Progenitor cell of endocrine pancreas (in vitro differentiated cells): ENCODE results near the gene DAB1. TPM values are rescaled to one million over a fixed set of nuclear protein-coding genes. Genes with fewer than 3 reads are reported as not detected.

ENCODE experiments used
- DNase-seq: peaks from one replicate; pipeline ENCODE4 v3.0.0; 2021; ENCODE audit warnings: low spot score; ENCODE audit not compliant: unreplicated experiment
- H3K27ac Mint-ChIP-seq: 2 replicates; pipeline ENCODE4 v1.8.0; 2021; ENCODE audit warnings: mild to moderate bottlenecking, moderate library complexity, mixed read lengths
- H3K27me3 Mint-ChIP-seq: 2 replicates; pipeline ENCODE4 v1.8.0; 2021; ENCODE audit warnings: mixed read lengths
- H3K36me3 Mint-ChIP-seq: 2 replicates; pipeline ENCODE4 v1.8.0; 2022; ENCODE audit warnings: mixed read lengths; ENCODE audit not compliant: insufficient read depth
- H3K4me1 Mint-ChIP-seq: 2 replicates; pipeline ENCODE4 v1.8.0; 2021; ENCODE audit warnings: low read depth, mixed read lengths
- H3K4me3 Mint-ChIP-seq: 2 replicates; pipeline ENCODE4 v1.8.0; 2021; ENCODE audit warnings: low read depth, mild to moderate bottlenecking, moderate library complexity, mixed read lengths
- H3K9me3 Mint-ChIP-seq: 2 replicates; pipeline ENCODE4 v1.8.0; 2021; ENCODE audit warnings: low read depth, mixed read lengths
- total RNA-seq: library from RNA; stranded (reverse); gene quantifications from 2 replicates; pipeline ENCODE4 v1.2.1, GENCODE V29; 2021
- TF ChIP-seq, protein P1 (sequence below): fragments of 200-600 bp; sonication (generic); IDR thresholded peaks from one replicate; pipeline ENCODE4 v1.5.0; 2021; ENCODE audit warnings: antibody characterized with exemption, mild to moderate bottlenecking; ENCODE audit not compliant: unreplicated experiment

DAB1 gene
- total RNA-seq, 1 donor from 2014 or later, result 4.8 TPM

DNA sequence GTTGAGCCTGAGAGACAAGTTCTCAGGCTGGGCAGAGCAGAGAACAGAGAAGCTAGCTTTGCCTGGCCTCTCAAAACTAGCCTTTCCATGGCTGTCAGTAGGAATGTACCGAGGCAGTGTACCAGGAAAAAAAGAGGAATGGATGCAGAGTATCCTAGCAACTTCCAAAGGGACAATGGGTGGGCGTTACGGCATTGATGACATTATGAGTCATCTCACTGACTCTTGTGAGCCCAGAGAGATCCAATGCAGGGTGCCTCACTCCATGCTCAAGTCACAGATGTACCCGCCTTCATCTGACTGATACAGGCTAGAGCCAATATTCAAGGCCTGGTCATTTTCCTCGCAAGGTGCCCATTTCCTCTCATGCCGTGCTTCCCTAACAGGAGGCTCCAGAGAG lies 406.7 kb downstream of the DAB1 start:
- TF ChIP-seq, protein P1, sequence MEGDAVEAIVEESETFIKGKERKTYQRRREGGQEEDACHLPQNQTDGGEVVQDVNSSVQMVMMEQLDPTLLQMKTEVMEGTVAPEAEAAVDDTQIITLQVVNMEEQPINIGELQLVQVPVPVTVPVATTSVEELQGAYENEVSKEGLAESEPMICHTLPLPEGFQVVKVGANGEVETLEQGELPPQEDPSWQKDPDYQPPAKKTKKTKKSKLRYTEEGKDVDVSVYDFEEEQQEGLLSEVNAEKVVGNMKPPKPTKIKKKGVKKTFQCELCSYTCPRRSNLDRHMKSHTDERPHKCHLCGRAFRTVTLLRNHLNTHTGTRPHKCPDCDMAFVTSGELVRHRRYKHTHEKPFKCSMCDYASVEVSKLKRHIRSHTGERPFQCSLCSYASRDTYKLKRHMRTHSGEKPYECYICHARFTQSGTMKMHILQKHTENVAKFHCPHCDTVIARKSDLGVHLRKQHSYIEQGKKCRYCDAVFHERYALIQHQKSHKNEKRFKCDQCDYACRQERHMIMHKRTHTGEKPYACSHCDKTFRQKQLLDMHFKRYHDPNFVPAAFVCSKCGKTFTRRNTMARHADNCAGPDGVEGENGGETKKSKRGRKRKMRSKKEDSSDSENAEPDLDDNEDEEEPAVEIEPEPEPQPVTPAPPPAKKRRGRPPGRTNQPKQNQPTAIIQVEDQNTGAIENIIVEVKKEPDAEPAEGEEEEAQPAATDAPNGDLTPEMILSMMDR, result no peak
- Mint-ChIP-seq H3K4me3 (no peak overlapping the region), H3K27me3 (no peaks in the 10 kb centered on the region), H3K9me3 (no peaks in the 10 kb centered on the region), H3K4me1 (no peaks in the 10 kb centered on the region), H3K27ac (no peak overlapping the region), H3K36me3 (no peaks in the 10 kb centered on the region)
- DNase-seq, result no peak

DNA sequence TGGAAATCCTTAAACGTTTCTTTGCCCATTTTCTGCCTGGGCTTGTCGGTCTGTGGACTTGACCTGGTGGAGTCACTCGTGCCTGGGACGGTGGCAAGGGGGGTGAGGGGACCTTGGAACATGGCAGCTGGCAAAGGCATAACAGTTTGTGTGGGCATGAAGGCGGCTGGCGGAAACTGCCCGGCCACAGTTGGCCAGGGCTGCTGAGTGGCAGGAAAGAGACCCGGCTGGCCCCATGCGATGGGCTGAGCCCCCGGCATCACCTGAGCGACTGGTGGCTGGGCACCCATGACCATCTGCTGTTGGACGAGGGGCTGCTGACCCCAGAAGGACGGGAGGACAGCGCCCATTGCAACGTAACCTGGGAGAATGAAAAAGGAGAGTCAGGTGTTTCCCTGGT lies 408.8 kb downstream of the DAB1 start:
- TF ChIP-seq, protein P1, result no peak
- no peaks in the 10 kb centered on the region for H3K4me1 Mint-ChIP-seq
- H3K36me3 Mint-ChIP-seq, result no peaks in the 10 kb centered on the region
- peaks cover 11% of the 10 kb centered on the region for H3K27me3 Mint-ChIP-seq
- H3K9me3 Mint-ChIP-seq, result no peaks in the 10 kb centered on the region
- DNase-seq, result no peak
- no peak overlapping the region for H3K4me3 Mint-ChIP-seq
- no peak overlapping the region for H3K27ac Mint-ChIP-seq

DNA sequence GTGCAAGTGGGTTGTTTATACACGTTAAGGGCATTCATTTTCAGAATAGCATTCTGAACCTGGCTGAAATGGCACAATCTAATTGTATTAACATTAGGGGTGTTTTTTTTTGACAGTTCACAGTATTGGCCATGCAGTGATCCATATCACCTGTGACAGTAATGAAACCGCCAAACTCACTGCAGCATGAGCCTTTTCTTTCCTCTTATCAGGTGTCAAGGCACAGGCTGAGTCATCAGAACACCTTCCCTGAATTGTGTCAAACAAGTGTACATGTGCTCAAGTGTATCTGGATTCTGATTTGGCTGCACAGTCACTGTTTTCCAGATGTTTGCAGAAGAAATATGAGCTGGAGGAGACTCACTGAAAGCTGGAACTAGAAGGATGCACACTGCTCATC lies 410.3 kb downstream of the DAB1 start:
- H3K4me3 Mint-ChIP-seq, result no peak overlapping the region
- no peaks in the 10 kb centered on the region for H3K9me3 Mint-ChIP-seq
- H3K27me3 Mint-ChIP-seq, result peaks cover 15% of the 10 kb centered on the region
- H3K36me3 Mint-ChIP-seq, result no peaks in the 10 kb centered on the region
- no peak for DNase-seq
- H3K4me1 Mint-ChIP-seq, result no peaks in the 10 kb centered on the region
- no peak overlapping the region for H3K27ac Mint-ChIP-seq
- TF ChIP-seq, protein P1, result no peak

DNA sequence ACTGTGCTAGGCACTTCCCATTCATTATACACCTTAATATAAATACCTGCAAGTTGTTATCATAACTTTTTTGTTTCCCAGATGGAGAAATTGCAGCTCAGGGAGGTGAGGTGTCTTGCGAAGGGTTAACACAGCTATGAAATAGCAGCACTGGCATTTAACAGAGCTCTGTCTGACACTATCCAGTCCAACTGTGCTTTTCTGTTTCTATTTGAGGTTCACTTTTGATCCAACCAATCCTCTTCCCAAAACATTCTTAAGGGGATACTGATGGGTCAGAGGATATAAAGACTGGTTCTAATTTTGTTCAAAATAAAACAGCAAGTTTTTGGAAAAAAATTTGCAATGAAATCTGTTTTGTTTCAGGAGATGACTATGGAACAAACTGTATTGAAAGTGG lies 411.5 kb downstream of the DAB1 start:
- no peaks in the 10 kb centered on the region for H3K9me3 Mint-ChIP-seq
- H3K27me3 Mint-ChIP-seq, result peaks cover 15% of the 10 kb centered on the region
- H3K4me1 Mint-ChIP-seq, result no peaks in the 10 kb centered on the region
- no peak for DNase-seq
- no peak overlapping the region for H3K4me3 Mint-ChIP-seq
- no peak overlapping the region for H3K27ac Mint-ChIP-seq
- no peaks in the 10 kb centered on the region for H3K36me3 Mint-ChIP-seq
- TF ChIP-seq, protein P1, result no peak

DNA sequence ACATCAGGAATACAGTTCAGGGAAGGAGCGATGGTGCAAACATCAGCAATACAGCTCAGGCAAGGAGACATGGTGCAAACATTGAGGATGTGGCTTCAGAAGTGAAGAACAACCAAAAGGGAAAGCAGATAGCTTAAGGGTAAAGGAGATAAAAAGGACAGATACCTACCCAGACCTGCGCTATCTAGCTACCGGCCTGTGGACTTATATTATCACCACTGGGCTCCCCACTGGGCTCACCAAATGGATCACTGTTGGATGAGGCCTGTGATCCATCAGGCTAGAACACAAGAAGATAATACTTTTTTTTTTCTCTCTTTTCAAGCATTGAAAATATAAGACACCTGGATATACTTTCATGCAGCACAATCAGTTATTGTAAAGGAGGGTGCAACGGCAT lies 413.3 kb downstream of the DAB1 start:
- no peak for DNase-seq
- H3K27me3 Mint-ChIP-seq, result peaks cover 20% of the 10 kb centered on the region
- H3K9me3 Mint-ChIP-seq, result no peaks in the 10 kb centered on the region
- H3K4me3 Mint-ChIP-seq, result no peak overlapping the region
- H3K4me1 Mint-ChIP-seq, result no peaks in the 10 kb centered on the region
- TF ChIP-seq, protein P1, result no peak
- no peaks in the 10 kb centered on the region for H3K36me3 Mint-ChIP-seq
- no peak overlapping the region for H3K27ac Mint-ChIP-seq
